Panc1 (cell line): ENCODE data around the gene PFKM. TPM values are rescaled to one million over a fixed set of nuclear protein-coding genes. Genes with fewer than 3 reads are reported as not detected.

Experiments used
- ATAC-seq: fragments of 200-7000 bp; cut with Tn5 transposase; 2 replicates; pipeline ENCODE4 v1.9.1; 2020; ENCODE audit warnings: mild to moderate bottlenecking, moderate library complexity
- BruUV-seq: library from RNA; stranded (reverse); fragments of 400-500 nt; replicated peaks from 2 replicates; lab custom pipeline; 2021; lab: Mats Ljungman, UMichigan
- CTCF ChIA-PET: fragments of 300-600 bp; sonication (Branson Sonifier 250); formaldehyde crosslinking; loops from one replicate; lab custom pipeline; 2022; ENCODE audit warnings: antibody characterized with exemption; lab: Charles Lee
- POLR2A ChIA-PET: fragments of 300-600 bp; sonication (Branson Sonifier 250); formaldehyde crosslinking; loops from one replicate; lab custom pipeline; 2022; ENCODE audit warnings: antibody characterized with exemption; lab: Charles Lee
- DNase-seq: peaks from one replicate; pipeline ENCODE4 v3.0.0-alpha.2; 2010; ENCODE audit warnings: low read depth, low spot score
- H3K27ac ChIP-seq: 2 replicates; pipeline ENCODE4 v1.5.1; 2011; ENCODE audit warnings: mild to moderate bottlenecking, low read length, inconsistent platforms
- H3K27me3 ChIP-seq: fragments of 200-500 bp; sonication (Bioruptor generic); 2 replicates; pipeline ENCODE4 v1.6.0; 2014; ENCODE audit warnings: low read length, inconsistent platforms; ENCODE audit not compliant: control insufficient read depth, insufficient read depth
- H3K36me3 ChIP-seq: fragments of 200-500 bp; sonication (Bioruptor generic); 2 replicates; pipeline ENCODE4 v1.5.1; 2014; ENCODE audit warnings: inconsistent platforms, mild to moderate bottlenecking, low read length, moderate library complexity; ENCODE audit not compliant: control insufficient read depth, insufficient read depth
- H3K4me1 ChIP-seq: 2 replicates; pipeline ENCODE4 v1.5.1; 2011; ENCODE audit warnings: inconsistent platforms, mild to moderate bottlenecking, low read length, moderate library complexity; ENCODE audit not compliant: control insufficient read depth, insufficient read depth
- H3K4me3 ChIP-seq, 2 experiments: 2 replicates each; pipeline ENCODE4 v1.5.1; 2011 to 2012; ENCODE audit warnings: low read depth in 2 of 2, low read length in 2 of 2, mild to moderate bottlenecking in 2 of 2, inconsistent platforms in 1 of 2, moderate library complexity in 1 of 2
- H3K9me3 ChIP-seq: fragments of 200-500 bp; sonication (Bioruptor generic); 2 replicates; pipeline ENCODE4 v1.5.1; 2014; ENCODE audit warnings: low read depth, mild to moderate bottlenecking, inconsistent platforms, low read length, moderate library complexity; ENCODE audit not compliant: control insufficient read depth, insufficient read depth
- POLR2AphosphoS5 ChIP-seq: IDR thresholded peaks from 2 replicates; pipeline ENCODE4 v1.6.1; 2012; ENCODE audit warnings: mild to moderate bottlenecking, low read depth, low read length, moderate library complexity
- SIN3A ChIP-seq: IDR thresholded peaks from 2 replicates; pipeline ENCODE4 v1.6.1; 2012; ENCODE audit warnings: low read depth, mild to moderate bottlenecking, low read length, moderate library complexity, borderline replicate concordance; ENCODE audit not compliant: insufficient read depth
- TCF7L2 ChIP-seq: IDR thresholded peaks from 2 replicates; pipeline ENCODE4 v1.6.1; 2011; ENCODE audit warnings: mild to moderate bottlenecking, low read depth, low read length, inconsistent platforms
- in situ Hi-C: cut with HindIII; loops from 2 replicates; pipeline ENCODE4 v1.10.0; 2016; ENCODE audit warnings: low sequenced_read_pairs, low pct_unique_long_range_greater_than_20kb
- intact Hi-C: fragments of 100-400 bp; cut with micrococcal nuclease; formaldehyde crosslinking; loops from one replicate; pipeline ENCODE4 v1.10.0; 2022; ENCODE audit not compliant: unreplicated experiment
- total RNA-seq: library from RNA; stranded (reverse); gene quantifications from one replicate; pipeline ENCODE4 v1.2.1, GENCODE V29; 2021; ENCODE audit not compliant: unreplicated experiment
- TF ChIP-seq, protein P1 (sequence below), 2 experiments: IDR thresholded peaks; 2 replicates each; pipeline ENCODE4 v1.6.1; 2011 to 2012; ENCODE audit warnings: low read depth in 2 of 2, control low read depth in 1 of 2, low read length in 1 of 2, mild to moderate bottlenecking in 1 of 2, moderate library complexity in 1 of 2; ENCODE audit not compliant: insufficient read depth in 1 of 2
- TF ChIP-seq, protein P2 (sequence below): fragments of 450-650 bp; IDR thresholded peaks from 2 replicates; pipeline ENCODE4 v1.5.1; 2017; ENCODE audit warnings: mild to moderate bottlenecking

Gene PFKM
- total RNA-seq, 1 experiment from 2014 or later, result 56.1 TPM

DNA sequence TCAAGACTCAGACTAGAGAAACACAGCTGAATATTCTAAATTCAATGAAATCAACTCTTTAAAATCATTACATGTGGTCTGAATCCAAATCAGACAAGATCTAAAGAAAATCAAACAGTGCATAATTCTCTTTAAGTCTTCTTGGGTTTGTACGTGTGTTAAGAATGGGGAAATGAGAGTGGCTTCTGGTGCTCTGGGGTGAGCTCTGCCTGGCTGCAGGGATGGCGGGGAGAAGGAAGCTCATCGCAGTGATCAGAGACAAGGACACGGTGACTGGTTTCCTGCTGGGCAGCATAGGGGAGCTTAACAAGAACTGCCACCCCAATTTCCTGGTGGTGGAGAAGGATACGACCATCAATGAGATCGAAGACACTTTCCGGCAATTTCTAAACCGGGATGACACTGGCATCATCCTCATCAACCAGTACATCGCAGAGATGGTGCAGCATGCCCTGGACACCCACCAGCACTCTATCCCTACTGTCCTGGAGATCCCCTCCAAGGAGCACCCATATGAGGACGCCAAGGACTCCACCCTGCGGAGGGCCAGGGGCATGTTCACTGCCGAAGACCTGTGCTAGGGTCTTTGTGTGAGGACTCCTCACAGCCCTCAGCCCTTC, 34.2 kb upstream of the PFKM start:
- no peaks in the 10 kb centered on the region for H3K9me3 ChIP-seq
- CTCF ChIA-PET, result interaction anchor here (0.7 kb wide), 3 partner anchors 22 to 65 kb away, joined by 3 to 12 read pairs (median 3); no protein-coding TSS in a partner anchor
- peaks cover 26% of the 10 kb centered on the region; the same call in 1 of the 2 replicates for H3K36me3 ChIP-seq
- in situ Hi-C loops, result no loop called here
- TF ChIP-seq, protein P1, sequence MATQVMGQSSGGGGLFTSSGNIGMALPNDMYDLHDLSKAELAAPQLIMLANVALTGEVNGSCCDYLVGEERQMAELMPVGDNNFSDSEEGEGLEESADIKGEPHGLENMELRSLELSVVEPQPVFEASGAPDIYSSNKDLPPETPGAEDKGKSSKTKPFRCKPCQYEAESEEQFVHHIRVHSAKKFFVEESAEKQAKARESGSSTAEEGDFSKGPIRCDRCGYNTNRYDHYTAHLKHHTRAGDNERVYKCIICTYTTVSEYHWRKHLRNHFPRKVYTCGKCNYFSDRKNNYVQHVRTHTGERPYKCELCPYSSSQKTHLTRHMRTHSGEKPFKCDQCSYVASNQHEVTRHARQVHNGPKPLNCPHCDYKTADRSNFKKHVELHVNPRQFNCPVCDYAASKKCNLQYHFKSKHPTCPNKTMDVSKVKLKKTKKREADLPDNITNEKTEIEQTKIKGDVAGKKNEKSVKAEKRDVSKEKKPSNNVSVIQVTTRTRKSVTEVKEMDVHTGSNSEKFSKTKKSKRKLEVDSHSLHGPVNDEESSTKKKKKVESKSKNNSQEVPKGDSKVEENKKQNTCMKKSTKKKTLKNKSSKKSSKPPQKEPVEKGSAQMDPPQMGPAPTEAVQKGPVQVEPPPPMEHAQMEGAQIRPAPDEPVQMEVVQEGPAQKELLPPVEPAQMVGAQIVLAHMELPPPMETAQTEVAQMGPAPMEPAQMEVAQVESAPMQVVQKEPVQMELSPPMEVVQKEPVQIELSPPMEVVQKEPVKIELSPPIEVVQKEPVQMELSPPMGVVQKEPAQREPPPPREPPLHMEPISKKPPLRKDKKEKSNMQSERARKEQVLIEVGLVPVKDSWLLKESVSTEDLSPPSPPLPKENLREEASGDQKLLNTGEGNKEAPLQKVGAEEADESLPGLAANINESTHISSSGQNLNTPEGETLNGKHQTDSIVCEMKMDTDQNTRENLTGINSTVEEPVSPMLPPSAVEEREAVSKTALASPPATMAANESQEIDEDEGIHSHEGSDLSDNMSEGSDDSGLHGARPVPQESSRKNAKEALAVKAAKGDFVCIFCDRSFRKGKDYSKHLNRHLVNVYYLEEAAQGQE (IDR thresholded peaks at IDR 0.05; ENCODE audit: insufficient read depth in 1 of 2, low read depth in 2 of 2, low read length in 1 of 2), result no peak
- no peak for TF ChIP-seq TCF7L2
- no peak for TF ChIP-seq SIN3A
- TF ChIP-seq POLR2AphosphoS5, result no peak
- TF ChIP-seq, protein P2, sequence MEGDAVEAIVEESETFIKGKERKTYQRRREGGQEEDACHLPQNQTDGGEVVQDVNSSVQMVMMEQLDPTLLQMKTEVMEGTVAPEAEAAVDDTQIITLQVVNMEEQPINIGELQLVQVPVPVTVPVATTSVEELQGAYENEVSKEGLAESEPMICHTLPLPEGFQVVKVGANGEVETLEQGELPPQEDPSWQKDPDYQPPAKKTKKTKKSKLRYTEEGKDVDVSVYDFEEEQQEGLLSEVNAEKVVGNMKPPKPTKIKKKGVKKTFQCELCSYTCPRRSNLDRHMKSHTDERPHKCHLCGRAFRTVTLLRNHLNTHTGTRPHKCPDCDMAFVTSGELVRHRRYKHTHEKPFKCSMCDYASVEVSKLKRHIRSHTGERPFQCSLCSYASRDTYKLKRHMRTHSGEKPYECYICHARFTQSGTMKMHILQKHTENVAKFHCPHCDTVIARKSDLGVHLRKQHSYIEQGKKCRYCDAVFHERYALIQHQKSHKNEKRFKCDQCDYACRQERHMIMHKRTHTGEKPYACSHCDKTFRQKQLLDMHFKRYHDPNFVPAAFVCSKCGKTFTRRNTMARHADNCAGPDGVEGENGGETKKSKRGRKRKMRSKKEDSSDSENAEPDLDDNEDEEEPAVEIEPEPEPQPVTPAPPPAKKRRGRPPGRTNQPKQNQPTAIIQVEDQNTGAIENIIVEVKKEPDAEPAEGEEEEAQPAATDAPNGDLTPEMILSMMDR, result no peak
- intact Hi-C loops, result loop anchor here (10.0 kb wide), 1 partner anchor 80 kb away; no protein-coding TSS in a partner anchor
- BruUV-seq, result no TSS peak
- H3K4me1 ChIP-seq, result no peaks in the 10 kb centered on the region
- no peak overlapping the region for H3K27ac ChIP-seq
- no peak overlapping the region for H3K4me3 ChIP-seq
- ATAC-seq, result no peak
- POLR2A ChIA-PET, result no interaction called here
- DNase-seq, result no peak
- no peaks in the 10 kb centered on the region for H3K27me3 ChIP-seq

DNA sequence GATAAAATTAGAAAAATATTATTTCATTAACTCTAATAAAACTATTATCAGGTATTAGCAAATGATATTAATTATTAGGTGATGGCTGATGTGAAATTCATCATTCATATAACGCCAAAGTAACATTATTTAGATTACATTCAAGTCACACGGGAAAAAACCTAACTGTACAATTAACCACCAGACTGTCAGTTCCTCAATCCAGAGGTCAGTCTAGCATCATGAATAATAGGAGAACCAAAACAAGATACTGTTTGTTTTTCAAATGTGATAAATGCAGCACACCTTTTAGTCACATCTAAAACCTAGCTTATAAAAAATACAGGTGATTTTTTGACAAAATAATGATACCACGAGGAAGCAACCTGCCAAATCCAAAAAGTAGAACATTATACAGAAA, 32.8 kb upstream of the PFKM start:
- Histone ChIP-seq H3K9me3 (no peaks in the 10 kb centered on the region), H3K4me1 (no peaks in the 10 kb centered on the region), H3K27ac (no peak overlapping the region), H3K4me3 (no peak overlapping the region), H3K36me3 (peaks cover 27% of the 10 kb centered on the region; the same call in 1 of the 2 replicates), H3K27me3 (no peaks in the 10 kb centered on the region)
- CTCF ChIA-PET, result no interaction called here
- ATAC-seq (no peak), DNase-seq (no peak)
- POLR2A ChIA-PET, result no interaction called here
- intact Hi-C loops, result loop anchor here (10.0 kb wide), 1 partner anchor 78 kb away; no protein-coding TSS in a partner anchor
- in situ Hi-C loops, result no loop called here
- TF ChIP-seq SIN3A (no peak), TCF7L2 (no peak)
- TF ChIP-seq, protein P1 (IDR thresholded peaks at IDR 0.05; ENCODE audit: insufficient read depth in 1 of 2, low read depth in 2 of 2, low read length in 1 of 2), result no peak
- TF ChIP-seq, protein P2, result no peak
- BruUV-seq, result no TSS peak
